ENCODE data around the gene MSH5.
A peak's percentile ranks its signal among the peaks of the same experiment; 100 is the strongest.

Gene MSH5

DNA sequence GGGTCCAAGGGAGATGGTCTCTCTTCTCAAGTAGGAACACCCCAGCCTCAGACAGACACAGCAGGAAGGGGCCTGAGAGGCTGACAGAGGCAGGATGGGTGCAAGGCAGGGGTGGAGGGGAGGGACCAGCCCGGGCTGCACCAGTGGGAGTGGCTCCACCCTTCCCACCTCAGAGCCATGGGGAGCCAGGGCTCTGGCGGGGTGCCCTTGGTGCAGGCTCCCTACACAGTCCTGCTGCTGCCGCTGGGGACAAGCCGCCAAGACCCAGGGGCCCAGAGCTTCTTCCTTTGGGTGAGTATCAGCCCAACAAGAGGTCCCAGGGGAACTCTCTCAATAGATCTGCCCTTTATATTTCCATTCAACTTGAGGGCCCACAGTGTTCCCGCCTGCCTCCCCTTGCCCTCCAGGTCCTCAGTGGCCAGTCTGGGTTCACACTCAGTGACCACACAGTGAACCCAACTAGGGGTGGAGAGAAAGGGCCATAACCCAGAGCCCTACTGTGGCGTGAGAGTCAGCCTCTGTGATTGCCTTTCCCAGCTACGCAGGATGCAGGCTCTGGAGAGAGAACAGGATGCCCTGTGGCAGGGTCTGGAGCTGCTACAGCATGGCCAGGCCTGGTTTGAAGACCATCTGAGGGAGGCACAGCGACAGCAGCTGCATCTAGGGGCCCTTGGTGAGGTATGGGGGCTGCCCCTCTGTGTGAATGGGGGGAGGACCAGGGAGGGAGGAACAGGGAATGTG lies 23.2 kb downstream of the MSH5 start:
- DNase-seq = no peak

DNA sequence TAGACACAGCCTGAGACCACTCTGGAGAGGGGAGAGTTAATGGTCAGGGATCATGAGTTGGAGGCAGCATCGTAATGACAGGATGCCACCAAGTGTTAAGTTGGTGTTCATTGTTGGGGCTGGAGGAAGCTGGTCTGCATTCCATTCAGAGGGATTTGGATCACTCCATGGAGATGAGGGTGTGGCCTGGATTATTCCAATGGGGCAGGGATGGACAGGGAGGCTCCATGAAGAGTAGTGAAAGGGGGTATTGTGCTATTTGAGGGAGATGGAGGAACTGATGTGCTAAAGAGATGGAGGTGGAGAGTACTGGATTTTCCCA lies 23.8 kb downstream of the MSH5 start:
- DNase-seq = no peak

DNA sequence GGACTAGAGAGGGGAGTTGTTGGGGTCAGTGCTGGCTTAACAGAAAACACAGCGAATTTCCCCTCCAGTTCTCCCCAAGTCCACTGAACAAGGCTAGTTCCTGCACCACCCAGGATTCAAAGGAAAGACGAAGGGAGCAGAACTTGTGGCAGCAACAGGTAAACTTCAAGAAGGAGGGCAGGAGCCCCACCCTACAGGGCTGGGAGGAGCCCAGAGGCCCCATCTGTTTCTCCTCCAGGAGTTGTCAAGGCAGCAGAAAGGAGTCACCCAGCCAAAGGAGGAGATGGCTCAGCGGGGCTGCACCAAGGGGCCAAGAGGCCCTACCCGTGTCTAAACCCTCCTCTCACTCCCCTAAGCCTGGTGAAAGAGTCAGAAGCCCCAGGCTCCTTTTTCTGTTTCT lies 24.4 kb downstream of the MSH5 start:
- no peak for DNase-seq

DNA sequence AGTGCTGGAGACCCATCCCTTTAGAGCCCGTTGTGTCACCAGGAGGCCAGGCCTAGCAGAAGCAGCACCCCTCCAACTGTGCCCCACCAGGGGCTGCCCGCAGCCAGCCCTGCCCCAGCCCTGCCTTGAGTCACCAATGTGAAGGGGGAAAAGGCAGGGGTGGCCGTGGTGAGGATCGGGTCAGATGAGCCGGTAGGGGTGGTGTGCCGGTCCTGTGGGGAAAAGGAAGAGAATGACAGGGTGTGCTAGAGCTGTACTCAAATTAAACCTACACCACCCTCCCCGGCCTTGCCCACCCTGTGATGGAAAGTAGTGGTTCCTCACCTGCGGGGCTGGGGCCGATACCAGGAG lies 25.7 kb downstream of the MSH5 start:
- DNase-seq = no peak

DNA sequence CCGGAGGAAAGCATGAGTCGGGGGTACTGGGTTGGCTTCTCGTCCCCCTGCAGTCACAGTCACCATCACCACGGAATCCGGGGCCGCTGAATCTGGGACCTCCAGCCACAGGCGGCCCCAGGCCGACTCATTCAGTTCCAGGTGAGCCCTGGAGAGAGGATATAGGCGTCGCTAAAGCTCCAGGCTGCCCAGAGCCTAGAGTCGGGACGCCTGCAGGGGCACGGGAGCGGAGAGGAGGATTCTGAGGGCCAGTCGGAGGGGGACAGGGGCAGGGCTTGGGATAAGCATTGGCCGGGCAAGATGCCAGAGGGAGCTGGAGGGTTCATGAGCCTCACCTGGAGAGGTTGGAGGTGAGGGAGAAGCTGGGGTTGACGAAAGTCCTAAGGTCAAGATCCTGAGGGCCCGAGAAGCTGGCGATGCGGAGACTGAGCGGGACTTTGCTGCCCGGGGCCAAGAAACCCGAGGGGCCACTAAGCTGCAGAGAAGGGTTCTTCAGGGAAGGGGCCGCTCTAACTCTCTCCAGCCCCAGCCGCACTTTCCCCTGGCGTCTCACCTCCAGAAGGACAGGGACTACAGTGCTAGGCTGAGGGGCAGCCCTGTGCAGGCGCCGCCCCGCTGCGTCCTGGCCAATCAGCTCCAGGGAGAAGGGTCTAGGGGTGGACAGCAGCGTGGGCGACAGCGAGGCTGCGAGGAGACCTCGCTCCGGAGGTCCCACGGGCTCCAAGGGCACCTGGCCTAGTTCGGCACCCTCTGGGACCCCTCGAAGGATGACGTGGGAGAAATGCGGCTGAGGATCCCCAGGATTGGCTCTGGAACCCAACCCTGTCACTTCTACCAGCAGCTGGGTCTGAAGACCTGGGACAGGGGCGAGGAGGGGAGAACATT lies 26.3 kb downstream of the MSH5 start:
- DNase-seq = no peak

DNA sequence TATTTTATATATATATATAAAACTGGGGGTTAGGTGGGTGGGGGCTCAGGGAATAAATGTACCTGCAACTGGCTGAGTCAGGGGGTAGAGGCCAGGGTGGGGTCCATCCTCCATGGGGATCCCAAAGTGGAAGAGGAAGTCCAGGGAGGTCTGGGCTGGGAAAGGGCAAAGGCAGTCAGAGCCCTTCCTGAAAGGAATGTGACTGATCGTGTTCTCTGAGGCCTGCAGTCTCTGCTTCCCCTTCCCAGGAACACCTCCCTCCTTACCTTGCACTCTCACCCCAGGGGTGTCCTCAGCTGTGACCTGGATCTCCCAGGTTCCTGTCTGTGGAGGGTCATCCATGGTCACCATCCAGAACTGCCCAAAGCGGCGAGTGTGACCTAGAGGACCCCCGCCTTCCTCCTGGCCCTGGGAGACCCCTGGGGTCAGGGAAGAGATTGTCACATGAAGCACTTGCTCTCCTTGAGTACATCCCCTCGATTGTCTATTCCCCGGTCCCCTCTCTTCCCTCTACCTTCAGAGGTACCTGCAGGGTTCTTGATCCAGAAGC lies 27.4 kb downstream of the MSH5 start:
- DNase-seq = no peak

DNA sequence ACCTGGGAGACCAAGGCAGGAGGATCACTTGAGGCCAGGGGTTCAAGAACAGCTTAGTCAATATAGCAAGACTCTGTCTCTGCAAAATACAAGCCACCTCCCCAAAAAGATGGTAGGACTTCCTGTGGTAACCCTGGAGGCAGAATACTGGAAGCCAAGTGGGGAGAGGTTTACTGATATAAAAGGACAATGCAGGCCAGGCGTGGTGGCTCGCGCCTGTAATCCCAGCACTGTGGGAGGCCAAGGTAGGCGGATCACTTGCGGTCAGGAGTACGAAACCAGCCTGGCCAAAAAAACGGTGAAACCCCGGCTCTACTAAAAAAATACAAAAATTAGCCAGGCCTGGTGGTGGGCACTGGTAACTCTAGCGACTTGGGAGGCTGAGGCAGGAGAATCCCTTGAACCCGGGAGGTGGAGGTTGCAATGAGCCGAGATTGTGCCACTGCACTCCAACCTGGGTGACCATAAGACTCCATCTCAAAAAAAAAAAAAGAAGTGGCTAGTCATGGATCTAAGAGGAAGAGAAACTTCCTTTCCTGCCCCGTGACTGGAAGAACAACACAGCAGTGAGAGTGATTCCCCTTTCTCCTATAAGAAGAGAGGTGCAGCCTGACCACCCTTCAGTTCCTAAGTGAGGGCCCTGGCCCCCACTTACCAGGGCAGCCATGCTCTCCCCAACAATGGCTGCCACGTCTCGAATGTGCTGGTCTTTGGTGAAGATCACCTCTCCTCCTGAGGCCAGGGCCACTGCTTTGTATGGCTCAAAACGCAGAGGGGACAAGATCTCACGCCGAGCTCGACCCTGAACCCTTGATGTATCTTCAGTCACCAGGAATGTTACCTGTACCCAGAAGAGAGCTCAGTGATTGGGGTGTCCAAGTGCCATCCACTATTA lies 28.8 kb downstream of the MSH5 start:
- DNase-seq = no peak

DNA sequence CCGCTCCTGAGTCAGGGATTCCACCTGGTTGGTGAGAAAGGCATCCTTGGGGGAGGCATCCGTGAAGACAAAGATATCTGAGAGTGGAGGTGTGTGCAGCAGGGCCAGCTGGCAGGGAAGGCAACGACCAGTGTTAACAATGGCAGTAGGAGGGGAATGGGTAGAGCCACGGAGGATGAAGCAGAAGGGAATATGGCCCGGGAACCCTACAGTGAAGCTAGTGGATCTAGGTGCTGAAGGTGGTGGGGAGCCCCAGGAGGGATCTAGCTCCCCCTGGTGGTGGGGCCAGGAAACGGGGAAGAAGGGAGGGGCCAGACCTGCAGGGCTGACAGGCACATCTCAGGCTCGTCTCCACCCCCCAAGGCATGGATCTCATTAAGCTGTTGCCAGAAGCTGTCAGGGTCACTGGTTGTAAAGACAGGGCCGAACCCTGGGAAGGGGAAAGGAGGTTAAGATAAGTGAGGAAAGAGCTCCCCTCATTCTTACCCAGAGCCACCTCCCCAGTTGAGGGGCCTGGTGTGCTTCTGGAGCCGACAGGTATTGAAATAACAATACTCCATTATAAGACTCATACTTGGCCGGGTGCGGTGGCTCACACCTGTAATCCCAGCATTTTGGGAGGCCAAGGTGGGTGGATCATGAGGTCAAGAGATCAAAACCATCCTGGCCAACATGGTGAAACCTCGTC lies 30.0 kb downstream of the MSH5 start:
- DNase-seq = peak; percentile 69

DNA sequence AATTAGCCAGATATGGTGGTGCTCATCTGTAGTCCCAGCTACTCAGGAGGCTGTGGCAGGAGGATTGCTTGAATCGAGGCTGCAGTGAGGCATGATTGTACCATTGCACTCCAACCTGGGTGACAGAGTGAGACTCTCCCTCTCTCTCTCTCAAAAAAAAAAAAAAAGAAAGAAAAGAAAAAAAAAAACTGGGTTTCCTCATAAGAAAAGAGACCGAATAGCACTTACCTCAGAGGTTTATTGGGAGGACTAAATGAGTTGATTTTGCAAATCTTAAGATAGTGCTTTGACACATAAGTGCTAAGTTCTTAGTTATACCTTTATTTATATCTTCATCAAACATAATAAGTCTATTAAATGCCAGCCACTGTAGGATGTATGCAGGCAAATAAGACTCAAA lies 31.1 kb downstream of the MSH5 start:
- no peak for DNase-seq

DNA sequence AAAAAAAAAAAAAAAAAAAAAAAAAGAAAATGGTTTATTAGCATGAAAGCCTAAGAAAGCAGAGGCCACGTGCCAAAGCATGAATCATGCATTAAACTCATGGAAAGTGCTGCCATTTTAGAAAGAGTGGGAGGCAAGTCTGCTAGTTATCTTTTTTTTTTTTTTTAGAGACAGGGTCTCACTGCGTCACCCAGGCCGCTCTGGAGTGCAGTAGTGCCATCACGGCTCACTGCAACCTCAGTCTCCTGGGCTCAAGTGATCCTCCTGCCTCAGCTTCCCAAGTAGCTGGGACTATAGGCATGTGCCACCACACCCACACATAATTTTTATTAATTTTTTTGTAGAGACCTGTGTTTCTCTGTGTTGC lies 32.2 kb downstream of the MSH5 start:
- peak; percentile 32 for DNase-seq

DNA sequence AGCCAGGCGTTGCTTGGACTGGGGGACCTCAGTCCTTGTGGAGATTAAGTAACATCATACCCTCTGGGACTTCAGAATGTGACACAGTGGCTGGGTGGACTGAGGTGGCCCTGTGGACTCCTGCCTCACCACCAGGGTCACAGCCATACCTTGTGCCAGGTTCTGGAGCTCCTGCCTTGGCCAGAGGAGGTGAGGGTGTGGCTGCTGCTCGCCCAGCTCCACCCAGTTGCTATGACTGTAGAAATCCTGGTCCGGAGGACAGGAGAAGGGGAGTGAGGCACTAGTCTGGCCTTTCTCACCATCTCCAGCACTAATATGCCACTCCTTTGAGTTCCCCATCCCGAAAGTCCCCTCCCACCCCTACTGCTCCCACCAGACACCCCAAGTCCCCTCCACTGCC lies 35.4 kb downstream of the MSH5 start:
- no peak for DNase-seq

DNA sequence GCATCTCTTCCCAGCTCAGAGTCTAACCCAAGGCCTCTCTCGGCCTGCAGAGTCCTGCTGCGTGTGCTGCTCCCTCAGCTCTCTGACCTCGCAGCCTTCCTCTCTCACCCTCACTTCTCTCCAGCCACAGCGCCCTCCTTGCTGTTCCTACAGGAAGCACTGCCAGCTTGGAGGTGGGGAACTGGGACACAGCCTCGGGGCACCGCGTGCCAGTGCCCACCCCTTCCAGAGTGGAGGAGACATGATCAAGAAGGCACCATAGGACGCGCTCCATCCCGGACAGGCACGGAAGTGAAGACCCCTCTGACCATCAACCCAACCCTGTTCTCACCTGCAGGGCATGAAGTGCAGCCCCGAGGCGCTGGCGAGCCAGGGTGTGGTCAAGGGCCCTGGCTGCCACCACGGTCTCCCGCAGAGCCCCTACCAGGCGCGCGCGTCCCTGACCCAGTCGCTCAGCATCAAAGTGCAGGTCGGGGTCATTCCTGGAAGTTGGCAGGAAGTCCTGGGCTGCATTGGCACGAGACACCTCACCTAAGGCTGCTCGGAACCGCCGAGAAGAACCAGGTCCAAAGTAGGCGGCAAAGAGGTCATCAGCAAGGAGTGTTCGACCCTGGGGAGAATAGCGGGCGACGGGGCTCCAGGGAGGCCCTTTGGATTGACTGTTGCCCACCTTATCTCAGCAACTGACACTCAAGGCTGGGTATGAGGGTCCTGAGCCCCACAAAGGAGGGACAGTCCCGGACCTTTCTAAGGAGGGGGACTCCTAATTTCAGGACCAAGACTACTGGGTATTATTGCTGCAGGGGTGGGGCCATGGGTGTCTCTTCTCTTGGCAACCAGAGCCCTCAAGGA lies 36.1 kb downstream of the MSH5 start:
- DNase-seq = no peak

DNA sequence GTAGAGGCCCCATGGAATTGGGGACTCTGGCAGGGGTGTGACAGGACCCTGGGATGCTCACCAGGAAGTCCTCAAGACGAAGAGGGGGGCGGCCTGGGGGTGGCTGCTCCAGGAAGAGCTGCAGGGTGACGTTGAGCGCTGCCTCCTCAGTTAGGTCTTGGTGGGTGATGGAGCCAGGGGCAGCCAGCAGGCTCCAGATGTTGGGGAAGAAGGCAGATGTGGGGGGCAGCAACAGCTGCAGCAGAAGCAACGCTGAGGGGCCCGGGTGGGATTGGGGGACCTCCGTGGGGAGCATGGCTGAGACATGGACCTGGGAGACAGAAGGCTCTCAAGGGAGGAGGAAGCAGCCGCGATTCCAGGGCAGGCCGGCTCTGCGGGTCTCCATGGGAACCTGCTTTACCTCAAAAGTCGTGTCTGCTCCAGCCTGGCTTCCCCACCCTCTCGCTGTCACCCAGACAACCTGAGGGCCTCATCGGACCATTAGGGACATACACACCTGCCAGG lies 36.7 kb downstream of the MSH5 start:
- no peak for DNase-seq

DNA sequence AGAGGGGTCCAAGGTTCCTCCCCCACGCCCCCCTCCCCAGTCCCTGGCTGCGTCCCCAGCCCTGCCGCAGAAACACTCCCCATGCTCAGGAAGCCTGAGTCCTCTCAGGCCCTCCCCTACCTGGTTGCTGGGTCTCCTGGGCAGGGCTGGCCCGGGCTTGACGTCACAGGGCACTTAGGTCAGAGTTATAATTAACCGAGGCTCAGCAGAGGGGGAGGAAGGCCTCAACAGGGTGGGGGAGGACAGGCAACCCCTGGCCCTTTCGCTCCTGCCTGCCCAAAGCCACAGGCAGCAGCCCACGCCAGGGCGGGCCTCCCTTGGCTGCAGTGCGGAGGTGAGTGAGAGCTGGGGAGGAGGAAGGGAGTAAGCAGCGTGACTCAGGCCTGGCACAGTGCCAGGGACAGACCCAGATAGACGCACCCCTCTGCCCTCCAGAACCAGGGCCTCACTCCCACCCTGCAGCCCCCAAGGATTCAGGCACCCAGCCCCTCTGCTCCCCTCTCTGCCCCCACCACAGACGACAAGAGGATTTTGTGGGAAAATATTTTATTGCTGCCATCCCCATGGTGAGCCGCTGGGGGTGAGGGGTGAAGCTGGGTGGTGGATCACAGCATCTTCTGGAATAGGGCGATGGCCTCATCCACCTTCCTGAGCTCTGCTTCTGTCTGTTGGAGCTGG lies 37.3 kb downstream of the MSH5 start, which contains the start of gene VWA7:
TSS of gene VWA7 (minus strand) at position 340 of the 678 bp plus-strand sequence. CDS start 549 bp downstream, outside the sequence.
- peak; percentile 65 for DNase-seq

DNA sequence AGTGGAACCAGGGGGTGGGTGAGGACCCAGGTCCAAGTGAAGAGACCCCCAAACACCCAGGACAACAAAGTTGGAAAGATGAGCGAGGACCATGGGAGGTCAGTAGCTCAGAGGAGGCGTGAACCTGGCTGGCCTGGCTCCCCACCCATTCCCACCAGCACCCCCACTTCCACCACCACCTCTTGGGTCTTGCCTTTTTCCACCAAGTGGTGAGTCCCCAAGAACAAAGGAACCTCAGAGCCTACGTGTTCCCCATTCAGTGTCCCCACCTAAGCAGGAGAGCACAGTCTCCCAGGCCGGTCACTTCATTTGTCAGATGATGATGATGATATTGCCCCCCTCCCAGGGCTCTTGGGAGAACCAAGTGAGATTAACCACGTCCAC lies 37.9 kb downstream of the MSH5 start:
- DNase-seq = no peak

DNA sequence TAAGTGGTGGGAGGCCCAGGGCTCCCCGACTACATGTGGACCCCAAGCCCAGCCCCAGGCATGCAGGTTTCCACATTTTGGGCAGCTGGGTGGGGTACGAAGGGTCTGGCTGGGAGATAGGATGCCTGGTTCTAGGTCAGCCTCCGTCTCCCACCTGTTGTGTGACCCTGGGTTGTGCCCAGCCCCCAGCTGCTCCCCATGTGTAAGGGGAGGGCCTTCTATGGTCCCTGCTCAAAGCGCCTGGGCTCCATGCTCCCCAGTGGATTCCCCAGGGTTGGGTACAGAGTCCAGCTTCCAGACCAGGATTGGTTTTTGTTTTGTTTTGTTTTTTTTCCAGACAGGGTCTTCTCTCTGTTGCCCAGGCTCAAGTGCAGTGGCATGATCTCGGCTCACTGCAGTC lies 38.4 kb downstream of the MSH5 start:
- DNase-seq = no peak

DNA sequence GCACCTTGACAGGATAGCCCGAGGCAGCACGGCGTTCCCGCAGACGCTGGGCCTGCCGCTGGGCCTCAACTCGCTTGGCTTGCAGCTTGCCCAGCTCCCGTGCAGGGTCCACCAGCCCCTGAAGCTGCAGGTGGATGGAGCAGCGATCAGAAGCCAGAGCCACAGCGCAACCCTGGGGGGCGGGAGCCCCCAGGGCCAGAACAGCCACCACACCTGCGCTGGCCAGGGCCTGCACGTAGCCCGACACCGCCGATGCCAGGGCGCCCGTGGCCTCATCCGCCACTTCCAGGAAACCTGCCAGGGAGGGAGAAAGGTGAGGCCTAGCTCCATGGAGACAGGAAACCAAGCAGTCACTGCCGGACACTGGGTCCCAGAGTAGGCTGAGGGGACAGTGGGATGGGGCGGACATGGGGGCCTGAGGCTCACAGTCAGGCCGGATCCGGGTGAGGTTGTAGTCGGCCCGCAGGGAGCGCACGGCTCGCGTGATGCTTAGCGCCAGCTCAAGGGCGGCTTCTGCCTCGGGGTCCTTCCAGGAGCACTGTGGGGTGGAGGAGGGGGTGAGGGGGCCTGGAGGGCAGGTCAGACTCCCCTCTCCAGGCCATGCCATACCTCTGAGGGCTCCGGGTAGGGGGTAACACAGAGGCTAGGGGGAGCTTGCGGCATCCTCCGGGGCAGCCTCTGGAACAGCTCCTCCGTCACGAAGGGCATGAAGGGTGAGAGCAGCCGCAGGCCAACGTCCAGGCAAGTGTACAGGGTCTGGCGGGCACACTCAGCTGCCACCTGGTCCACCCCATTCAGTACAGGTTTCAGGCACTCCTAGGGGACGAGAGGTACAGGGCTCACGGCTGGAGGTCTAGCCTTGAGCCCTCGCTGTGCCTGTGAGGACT lies 39.4 kb downstream of the MSH5 start:
- DNase-seq = no peak

DNA sequence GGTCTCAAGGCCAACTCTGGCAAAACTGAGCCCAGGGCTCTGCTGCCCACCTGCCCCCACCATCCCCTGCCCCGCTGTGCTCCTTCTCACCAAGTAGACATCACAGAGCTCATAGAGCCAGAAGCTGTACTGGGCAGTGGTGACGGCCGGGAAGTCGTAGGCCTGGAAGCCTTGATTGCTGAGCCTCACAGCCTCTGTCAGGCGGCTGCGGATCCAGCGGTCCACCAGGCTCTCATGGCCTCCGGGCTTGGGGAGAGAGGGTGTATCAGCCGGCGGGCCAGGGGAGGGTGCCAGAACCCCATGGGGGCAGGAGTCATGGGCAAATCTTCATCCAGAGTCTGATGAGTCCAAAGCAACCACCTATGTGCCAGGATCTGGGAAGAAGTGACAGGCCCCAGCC lies 40.1 kb downstream of the MSH5 start:
- DNase-seq = no peak

DNA sequence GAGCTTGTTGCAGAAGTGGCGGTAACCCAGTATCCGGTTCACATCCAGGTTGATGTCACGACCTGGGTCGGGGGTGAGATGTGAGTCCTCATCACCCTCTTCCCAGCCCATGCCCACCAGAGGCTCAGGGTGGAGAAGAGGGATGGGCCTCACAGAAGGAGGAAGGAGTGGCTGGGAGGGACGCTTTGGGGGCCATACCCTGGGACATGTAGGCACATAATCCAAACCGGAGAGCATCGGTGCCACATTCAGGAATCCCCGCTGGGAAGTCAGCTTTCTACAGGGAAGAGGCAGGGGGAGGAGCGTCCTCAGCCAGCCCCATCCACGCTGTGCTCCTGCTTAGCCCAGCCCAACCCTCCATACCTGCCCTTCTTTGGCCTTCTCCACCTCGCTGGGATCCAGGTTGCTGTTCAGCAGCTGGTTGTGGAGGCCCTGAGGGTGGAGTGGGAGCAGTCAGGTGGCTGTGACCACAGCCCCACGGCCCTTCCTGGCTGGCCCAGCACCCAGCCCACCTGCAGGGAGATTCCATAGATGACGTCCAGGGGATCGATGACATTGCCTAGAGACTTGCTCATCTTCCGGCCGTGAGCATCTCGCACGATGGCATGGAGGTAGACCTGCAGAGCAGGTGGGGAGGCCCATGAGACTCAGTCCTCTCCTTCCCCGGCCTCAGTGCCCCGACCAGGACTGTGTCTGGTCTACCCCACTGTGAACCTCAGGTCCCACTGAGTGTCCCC lies 40.9 kb downstream of the MSH5 start:
- DNase-seq = no peak
